Central memory CD4-positive, alpha-beta T cell (primary cell): ENCODE data around the gene KLHDC7B.
A peak's percentile ranks its signal among the peaks of the same experiment; 100 is the strongest.

ENCODE experiments used
- DNase-seq: peaks from one replicate; pipeline ENCODE4 v3.0.0; 2022

KLHDC7B gene

GRCh38 chr22:50548921-50549790, 3.5 kb downstream of the KLHDC7B start:
- DNase-seq, result no peak

GRCh38 chr22:50550395-50550794, 4.7 kb downstream of the KLHDC7B start:
- no peak for DNase-seq

- DNase-seq, result no peak
These were observed 5.6 kb downstream of the KLHDC7B start for GRCh38 chr22:50551160-50551752.

GRCh38 chr22:50553310-50553709, 7.6 kb downstream of the KLHDC7B start:
- DNase-seq, result no peak

- DNase-seq, result no peak
These were observed 11.0 kb downstream of the KLHDC7B start for GRCh38 chr22:50556703-50557102.

GRCh38 chr22:50560034-50560433, 14.3 kb downstream of the KLHDC7B start:
- no peak for DNase-seq

- DNase-seq, result no peak
These were observed 16.0 kb downstream of the KLHDC7B start for GRCh38 chr22:50561401-50562358.

GRCh38 chr22:50562523-50563412, 17.1 kb downstream of the KLHDC7B start, which contains the start of gene SYCE3:
Gene SYCE3 (minus strand): TSS chr22:50562919. CDS start chr22:50556405, 6,514 bp downstream.
- peak; percentile 95 for DNase-seq

- no peak for DNase-seq
These were observed 17.9 kb downstream of the KLHDC7B start for GRCh38 chr22:50563413-50564160.

- DNase-seq, result no peak
These were observed 18.6 kb downstream of the KLHDC7B start for GRCh38 chr22:50564289-50564688.

GRCh38 chr22:50567721-50568252, 22.1 kb downstream of the KLHDC7B start:
- DNase-seq, result no peak

- DNase-seq, result no peak
These were observed 22.9 kb downstream of the KLHDC7B start for GRCh38 chr22:50568626-50569025.

- no peak for DNase-seq
These were observed 23.4 kb downstream of the KLHDC7B start for GRCh38 chr22:50569041-50569459.

GRCh38 chr22:50569896-50570535, 24.3 kb downstream of the KLHDC7B start:
- DNase-seq, result no peak

- DNase-seq, result no peak
These were observed 25.2 kb downstream of the KLHDC7B start for GRCh38 chr22:50570861-50571260.

GRCh38 chr22:50571264-50572175, 25.8 kb downstream of the KLHDC7B start:
- DNase-seq, result no peak

- no peak for DNase-seq
These were observed 27.3 kb downstream of the KLHDC7B start for GRCh38 chr22:50572965-50573364.

- no peak for DNase-seq
These were observed 28.0 kb downstream of the KLHDC7B start for GRCh38 chr22:50573491-50574382.
